Fibroblast of pulmonary artery (primary cell): Measurements from ENCODE around the gene TFDP1.

ENCODE experiments used
- DNase-seq: peaks from one replicate; pipeline ENCODE4 v3.0.0-alpha.2; 2010; ENCODE audit warnings: low read depth
- H3K4me3 ChIP-seq: replicated peaks from 2 replicates; pipeline ENCODE4 v1.5.1; 2011; ENCODE audit warnings: low read depth, mild to moderate bottlenecking, control low read depth, low read length, moderate library complexity
- CTCF ChIP-seq: IDR thresholded peaks from 2 replicates; pipeline ENCODE4 v1.5.1; 2011; ENCODE audit warnings: mild to moderate bottlenecking, control low read depth, low read length, inconsistent platforms; ENCODE audit errors: missing control alignments

The TFDP1 gene

GRCh38 chr13:113655346-113656002 is 70.9 kb downstream of the TFDP1 start:
- no peak for TF ChIP-seq CTCF
- no peak for DNase-seq
- no peak overlapping the region for H3K4me3 ChIP-seq

- no peak for TF ChIP-seq CTCF
- no peak overlapping the region for H3K4me3 ChIP-seq
- DNase-seq = no peak
Measured at GRCh38 chr13:113656003-113656588, 71.5 kb downstream of the TFDP1 start.

GRCh38 chr13:113656831-113657671 is 72.5 kb downstream of the TFDP1 start:
- no peak overlapping the region for H3K4me3 ChIP-seq
- no peak for DNase-seq
- TF ChIP-seq CTCF = no peak

GRCh38 chr13:113657851-113658741 is 73.5 kb downstream of the TFDP1 start, which contains the start of gene ATP4B:
Gene ATP4B, minus strand, starts transcription at chr13:113658198. Its CDS starts 54 bp downstream, at chr13:113658144.
- H3K4me3 ChIP-seq = no peak within 1 kb of the TSS
- TF ChIP-seq CTCF = no peak
- no peak for DNase-seq

GRCh38 chr13:113658836-113659235 is 74.3 kb downstream of the TFDP1 start:
- no peak overlapping the region for H3K4me3 ChIP-seq
- TF ChIP-seq CTCF = no peak
- DNase-seq = no peak

- H3K4me3 ChIP-seq = no peak overlapping the region
- DNase-seq = no peak
- TF ChIP-seq CTCF = no peak
Measured at GRCh38 chr13:113659337-113659736, 74.8 kb downstream of the TFDP1 start.
